Measurements from ENCODE around the gene ZNF594.
"Not testable (repeated sequence)": the region's sequence is repeated elsewhere in the genome, so short reads cannot be mapped to it uniquely, and the experiment has no call there.

Gene ZNF594

DNA sequence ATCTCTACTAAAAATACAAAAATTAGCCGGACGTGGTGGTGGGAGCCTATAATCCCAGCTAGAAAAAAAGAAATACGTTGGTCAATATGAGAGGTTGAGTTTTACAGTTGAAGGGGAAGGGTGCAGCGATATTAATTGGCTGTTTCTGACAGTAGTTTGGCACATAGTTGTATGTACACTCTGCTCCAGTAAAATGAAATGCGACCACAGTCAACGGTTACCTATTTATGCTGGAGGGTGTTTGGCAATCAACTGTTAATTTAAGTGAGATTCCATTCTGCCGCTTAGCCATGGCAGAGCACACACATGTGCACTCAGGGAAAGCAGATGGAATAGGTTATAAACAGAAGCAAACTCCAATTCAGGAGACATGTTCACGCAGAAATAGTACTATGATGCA is 9.3 kb upstream of the ZNF594 start:
- no peak for DNase-seq (ENCODE audit: low read depth in 3 of 3)

DNA sequence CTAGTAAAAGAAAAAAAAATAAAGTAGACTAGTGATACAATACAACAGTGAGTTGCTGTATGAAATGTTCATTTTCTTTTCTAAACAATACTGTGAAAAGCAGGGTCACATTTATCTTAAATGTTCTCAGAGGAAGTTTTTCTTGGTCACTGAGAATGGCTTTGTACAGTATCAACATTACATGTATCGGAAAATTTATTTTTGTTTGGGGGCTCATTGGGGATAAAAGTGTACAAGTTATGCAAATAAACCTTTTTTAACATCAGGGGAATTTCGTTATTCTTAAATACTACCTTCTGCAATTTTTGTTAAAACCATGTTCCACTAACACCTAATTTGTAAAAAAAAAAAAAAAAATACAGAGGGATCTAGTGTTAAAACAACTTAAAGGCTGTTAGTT is 8.7 kb upstream of the ZNF594 start:
- no peak for DNase-seq (ENCODE audit: low read depth in 3 of 3)

DNA sequence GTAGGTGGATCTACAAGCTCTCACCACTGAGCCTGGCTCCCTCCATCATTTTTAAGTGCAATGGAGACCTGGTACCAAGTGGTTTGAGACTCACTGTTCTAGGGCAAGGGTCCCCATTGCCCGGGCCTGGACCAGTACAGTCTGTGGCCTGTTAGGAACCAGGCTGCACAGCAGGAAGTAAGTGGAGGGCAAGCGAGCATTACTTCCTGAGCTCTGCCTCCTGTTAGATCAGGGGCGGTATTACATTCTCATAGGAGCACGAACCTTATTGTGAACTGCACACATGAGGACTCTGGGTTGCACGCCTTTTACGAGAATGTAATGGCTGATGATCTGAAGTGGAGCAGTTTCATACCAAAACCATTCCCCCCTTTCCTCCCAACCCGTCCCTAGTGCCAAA is 6.8 kb upstream of the ZNF594 start:
- DNase-seq (ENCODE audit: low read depth in 3 of 3), result no peak

DNA sequence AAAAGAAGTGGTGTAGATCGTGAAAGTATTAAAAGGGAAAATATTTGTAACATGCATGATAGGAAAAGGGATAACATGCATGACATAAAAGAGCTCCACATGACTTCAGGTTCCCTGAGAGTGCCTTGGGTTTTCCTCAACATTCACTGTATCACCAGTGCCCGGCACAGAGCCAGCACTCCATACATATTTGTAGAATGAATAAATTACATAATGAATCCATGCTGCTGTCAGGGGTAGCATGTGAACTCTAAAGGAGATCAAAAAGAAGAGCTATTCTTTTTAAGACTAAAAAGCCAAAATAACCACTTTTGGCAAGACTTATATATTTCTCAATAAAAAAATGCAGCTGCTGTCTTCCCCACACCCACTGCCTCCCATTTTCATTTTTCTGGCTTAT is 2.7 kb upstream of the ZNF594 start:
- no peak for DNase-seq (ENCODE audit: low read depth in 3 of 3)

DNA sequence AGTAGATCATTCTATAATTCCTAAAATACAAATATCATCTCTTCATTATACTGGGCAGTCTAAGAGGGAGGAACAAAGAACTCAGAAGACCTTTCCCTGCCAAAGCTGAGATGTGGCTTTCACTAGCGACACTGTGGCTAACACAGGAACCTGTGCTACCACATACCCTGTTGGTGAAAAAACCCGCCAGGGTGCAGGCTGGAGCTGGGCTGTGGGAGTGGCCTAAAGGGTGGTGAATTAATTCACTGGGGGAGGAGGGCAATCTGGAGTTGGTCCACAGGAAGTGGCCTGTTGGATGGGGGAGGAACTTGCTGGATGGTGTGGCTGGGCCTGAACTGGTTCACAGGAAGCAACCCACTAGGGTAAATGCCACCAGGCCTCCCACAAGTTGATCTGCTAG is 7.4 kb downstream of the ZNF594 start:
- DNase-seq (ENCODE audit: low read depth in 3 of 3), result no peak

DNA sequence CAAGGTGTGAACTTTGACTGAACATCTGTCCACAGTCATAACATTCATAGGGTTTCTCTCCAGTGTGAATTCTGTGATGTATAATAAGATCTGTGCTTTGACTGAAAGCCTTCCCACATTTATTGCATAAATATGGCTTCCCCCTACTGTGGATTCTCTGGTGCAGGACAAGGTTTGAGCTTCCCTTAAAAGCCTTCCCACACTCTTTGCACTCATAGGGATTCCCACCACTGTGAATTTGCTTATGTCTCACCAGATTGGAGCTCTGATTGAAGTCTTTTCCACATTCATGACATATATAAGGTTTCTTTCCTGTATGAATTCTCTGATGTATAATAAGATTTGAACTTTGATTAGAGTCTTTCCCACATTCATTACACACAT is 8.3 kb downstream of the ZNF594 start:
- DNase-seq (ENCODE audit: low read depth in 3 of 3), result no peak

DNA sequence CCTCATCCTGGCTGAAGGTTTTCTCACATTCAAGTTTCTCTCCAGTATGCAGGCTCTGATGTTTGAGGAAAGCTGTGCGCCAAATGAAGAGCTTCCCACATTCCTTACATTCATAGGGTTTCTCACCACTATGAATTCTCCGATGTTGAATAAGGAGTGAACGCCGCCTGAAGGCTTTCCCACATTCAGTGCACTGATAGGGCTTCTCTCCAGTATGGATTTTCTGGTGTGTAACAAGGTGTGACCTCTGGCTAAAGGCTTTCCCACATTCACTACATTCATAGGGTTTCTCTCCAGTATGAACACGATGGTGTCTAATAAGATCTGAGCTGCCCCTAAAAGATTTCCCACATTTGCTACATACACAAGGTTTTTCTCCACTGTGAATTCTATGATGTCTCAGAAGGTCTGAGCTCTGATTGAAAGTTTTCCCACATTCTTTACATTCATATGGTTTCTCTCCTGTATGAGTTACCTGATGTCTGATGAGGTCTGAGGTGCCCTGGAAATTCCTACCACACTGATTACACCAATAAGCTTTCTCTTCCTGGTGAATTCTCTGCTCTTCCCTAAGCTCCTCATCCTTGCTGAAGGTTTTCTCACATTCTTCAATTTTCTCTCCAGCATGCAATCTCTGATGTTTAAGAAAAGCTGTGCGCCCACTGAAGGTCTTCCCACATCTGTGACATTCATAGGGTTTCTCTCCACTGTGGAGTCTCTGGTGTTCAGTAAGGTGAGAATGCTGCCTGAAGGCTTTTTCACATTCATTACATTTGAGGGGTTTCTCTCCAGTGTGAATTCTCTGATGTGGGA is 8.9 kb downstream of the ZNF594 start:
- DNase-seq (ENCODE audit: low read depth in 3 of 3), result no peak

DNA sequence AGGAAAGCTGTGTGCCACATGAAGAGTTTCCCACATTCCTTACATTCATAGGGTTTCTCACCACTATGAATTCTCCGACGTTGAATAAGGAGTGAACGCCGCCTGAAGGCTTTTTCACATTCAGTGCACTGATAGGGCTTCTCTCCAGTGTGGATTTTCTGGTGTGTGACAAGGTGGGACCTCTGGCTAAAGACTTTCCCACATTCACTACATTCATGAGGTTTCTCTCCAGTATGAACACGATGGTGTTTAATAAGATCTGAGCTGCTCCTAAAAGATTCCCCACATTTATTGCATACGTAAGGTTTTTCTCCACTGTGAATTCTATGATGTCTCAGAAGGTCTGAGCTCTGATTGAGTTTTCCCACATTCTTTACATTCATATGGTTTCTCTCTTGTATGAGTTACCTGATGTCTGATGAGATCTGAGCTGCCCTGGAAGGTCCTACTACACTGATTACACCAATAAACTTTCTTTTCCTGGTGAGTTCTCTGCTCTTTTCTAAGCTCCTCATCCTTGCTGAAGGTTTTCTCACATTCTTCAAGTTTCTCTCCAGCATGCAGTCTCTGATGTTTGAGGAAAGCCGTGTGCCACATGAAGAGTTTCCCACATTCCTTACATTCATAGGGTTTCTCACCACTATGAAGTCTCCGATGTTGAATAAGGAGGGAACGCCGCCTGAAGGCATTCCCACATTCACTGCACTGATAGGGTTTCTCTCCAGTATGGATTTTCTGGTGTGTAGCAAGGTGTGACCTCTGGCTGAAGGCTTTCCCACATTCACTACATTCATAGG is 10.0 kb downstream of the ZNF594 start:
- DNase-seq (ENCODE audit: low read depth in 3 of 3), result no peak

DNA sequence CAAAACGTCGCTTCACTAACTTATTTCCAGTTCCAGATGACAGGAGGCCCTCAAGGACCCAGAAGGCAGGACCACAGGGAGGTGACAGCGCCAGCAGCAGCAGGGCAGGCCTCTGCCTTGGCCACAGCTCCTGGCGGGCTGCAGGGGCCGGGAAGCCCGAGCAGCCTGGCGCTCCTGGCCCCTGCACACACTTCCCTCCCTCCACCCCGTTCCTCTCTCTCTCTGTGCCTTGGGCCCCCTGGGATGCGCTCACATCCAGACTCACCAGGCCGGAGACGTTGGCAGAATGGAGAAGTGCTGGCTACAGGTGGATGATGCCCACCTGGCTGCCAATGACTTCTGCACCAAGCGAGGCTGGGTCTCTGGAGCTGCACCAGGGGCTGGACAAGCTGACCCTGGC is 12.7 kb downstream of the ZNF594 start:
- no peak for DNase-seq (ENCODE audit: low read depth in 3 of 3)

DNA sequence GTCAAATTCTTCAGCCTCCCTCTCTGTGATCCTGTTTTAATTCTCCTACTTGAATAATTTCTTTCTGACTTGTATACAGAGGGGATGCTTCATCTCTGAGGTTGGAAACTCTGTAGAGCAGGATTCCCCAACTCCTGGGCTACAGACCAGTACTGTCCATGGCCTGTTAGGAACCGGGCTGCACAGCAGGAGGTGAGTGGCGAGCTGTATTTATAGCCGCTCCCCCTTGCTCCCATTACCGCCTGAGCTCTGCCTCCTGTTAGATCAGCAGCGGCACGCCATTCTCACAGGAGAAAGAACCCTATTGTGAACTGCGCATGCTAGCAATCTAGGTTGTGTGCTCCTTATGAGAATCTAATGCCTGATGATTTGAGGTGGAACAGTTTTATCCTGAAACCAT is 16.6 kb downstream of the ZNF594 start:
- DNase-seq (ENCODE audit: low read depth in 3 of 3), result not testable (repeated sequence)

DNA sequence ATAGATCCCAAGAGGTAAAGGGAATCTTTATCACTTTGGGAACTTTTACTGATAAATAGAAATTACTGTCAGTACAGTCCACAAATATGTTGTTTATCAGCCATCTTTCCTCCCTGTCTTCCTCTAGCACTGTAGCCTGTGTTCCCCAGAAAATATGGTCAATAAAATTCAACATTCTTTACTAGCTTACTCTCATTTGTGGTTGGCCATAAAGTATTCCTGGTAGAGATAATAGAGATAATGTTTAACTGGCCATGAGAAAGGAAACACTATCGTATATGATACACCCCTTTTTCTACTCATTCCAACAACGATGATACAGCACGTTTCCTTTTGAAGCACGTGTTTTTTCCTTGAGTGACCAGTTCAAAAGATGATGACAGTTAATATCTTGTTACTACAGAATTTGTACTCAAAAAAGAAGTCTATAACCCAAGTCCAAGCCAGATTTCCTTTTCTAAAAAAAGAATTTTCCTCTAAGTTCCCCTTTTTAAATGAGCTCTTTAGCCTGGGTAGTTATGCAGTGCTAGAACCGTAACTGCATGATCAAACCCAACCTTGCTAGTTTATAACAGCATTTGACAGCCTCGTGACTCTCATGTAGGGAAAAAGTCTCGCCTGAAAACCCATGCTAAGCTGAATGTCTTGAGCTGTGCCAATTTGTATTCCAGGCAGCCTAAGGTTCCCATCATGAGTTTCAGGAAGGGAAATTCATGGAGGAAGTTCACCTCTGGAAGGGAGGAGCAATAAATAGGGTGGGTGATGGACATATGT is 25.7 kb downstream of the ZNF594 start:
- not testable (repeated sequence) for DNase-seq (ENCODE audit: low read depth in 3 of 3)

DNA sequence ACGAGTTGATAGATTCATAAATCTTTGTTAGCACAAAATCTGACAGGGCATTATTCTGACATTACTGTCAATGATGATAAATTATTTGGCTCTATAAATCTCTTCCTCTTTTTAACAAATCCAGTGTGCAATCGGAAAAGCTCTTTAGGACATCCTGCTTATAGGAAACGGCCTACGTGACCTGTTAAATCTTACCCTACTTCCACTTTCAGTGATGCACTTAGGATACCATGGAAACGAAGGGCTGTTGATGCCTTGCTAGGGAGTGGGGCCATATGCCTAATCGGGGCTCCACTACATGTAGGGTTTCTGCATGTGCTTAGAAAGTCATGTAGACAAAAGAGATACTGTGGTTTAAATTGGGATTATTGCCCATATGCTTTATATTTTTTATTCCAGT is 27.2 kb downstream of the ZNF594 start:
- no peak for DNase-seq (ENCODE audit: low read depth in 3 of 3)

DNA sequence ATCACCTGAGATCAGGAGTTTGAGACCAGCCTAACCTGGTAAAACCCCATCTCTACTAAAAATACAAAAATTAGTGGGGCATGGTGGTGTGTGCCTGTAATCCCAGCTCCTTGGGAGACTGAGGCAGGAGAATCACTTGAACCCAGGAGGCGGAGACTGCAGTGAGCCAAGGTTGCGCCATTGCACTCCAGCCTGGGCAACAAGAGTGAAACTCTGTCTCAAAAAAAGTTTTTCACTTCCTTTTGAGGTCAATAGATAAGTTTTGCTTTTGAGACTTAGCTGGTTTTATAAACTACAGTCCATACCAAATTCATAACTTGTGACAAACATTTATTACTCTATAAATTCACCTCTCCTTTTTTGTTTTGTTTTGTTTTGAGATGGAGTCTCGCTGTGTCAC is 29.9 kb downstream of the ZNF594 start:
- DNase-seq (ENCODE audit: low read depth in 3 of 3), result not testable (repeated sequence)

DNA sequence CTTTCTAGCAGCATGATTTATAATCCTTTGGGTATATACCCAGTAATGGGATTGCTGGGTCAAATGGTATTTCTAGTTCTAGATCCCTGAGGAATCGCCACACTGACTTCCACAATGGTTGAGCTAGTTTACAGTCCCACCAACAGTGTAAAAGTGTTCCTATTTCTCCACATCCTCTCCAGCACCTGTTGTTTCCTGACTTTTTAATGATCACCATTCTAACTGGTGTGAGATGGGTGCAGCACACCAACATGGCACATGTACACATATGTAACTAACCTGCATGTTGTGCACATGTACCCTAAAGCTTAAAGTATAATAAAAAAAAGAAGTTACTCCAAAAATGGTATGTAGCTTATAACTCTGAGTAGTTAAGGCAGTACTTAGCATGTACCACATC is 31.0 kb downstream of the ZNF594 start:
- DNase-seq (ENCODE audit: low read depth in 3 of 3), result not testable (repeated sequence)

DNA sequence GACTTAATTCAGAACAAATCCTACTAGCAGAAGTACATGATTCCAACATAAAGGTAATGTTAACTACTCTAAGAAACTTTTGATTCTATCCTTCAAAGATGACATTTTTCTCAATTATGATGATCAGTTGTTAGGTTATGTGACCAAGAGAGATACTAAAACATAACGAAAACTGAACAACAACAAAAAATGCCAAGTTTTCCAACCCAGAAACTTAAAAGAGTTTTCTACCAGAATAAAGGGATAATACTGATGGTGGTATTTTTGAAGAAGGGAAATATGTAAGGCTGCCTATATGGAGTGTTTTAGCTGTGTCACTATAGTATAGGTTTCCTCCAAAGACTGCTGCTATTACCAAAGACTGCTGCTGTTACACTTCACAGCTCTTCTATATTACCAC is 45.5 kb downstream of the ZNF594 start:
- DNase-seq (ENCODE audit: low read depth in 3 of 3), result not testable (repeated sequence)

DNA sequence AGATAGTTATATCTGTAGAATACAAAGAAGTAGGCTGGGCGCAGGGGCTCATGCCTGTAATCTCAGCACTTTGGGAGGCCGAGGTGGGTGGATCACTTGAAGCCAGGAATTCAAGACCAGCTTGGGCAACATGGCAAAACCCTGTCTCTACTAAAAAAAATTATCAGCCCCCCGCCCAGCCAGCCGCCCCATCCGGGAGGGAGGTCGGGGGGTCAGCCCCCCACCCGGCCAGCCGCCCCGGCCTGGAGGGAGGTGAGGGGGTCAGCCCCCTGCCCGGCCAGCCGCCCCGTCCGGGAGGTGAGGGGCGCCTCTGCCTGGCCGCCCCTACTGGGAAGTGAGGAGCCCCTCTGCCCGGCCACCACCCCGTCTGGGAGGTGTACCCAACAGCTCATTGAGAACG is 48.8 kb downstream of the ZNF594 start:
- not testable (repeated sequence) for DNase-seq (ENCODE audit: low read depth in 3 of 3)

DNA sequence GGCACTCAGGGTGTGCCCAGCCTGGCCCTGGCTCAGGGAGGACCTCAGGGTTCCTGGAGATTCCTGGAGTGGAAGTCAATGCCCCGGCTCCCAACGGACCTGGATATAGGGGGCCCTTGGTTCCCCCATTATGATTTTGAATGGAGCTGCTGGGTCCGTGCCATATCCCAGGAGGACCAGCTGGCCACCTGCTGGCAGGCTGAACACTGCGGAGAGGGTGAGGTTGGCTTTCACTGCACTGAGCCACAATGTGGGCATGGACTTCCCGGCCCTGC is 52.3 kb downstream of the ZNF594 start:
- no peak for DNase-seq (ENCODE audit: low read depth in 3 of 3)

DNA sequence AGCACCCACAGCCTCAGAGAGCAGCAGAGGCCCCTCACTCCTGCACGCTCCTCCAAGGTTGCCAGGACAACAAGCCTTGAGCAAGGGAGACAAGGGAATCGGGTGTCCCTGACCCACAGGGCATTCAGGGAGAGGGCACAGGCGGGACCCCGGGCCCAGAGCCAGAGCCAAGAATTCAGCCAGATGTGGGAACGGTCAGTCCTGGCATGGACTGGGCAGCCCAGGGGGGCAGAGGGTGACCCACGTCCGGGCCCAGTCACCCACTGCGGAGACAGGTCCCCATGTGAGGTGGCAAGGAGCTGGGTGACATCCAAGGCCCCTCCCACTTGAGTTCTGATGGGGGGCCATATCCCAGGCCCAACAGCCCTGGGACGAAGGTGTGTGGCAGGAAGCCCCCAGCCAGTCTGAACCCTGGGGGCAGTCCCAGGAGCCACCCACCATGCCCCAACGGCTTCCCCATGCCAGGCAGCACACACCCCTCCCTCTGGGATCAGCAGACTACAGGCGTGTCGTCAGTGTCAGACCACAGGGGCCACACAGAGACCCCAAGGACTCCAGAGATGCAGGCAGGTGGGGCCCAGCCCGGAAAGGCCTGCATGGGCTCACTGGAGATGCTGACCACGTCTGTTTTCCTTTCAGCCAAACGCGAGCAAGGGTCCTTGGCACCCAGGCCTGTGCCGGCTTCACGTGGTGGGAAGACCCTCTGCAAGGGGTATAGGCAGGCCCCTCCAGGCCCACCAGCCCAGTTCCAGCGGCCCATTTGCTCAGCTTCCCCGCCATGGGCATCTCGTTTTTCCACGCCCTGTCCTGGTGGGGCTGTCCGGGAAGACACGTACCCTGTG is 52.8 kb downstream of the ZNF594 start:
- no peak for DNase-seq (ENCODE audit: low read depth in 3 of 3)

DNA sequence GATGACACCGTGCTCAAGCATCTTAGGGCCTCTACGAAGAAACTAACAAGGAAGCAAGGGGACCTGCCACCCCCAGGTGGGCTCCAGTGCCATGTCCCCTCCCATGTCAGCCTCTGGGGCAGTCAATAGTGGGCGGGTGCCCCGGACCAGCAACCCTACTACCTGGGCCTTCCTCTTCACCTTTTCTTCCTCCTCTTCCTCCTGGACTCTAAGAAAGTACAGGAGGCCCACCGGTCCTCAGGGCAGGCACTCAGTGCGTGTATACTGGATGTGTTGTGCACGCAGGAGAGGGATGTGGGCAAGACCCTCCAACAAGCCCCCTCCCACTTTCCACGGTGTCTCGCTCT is 53.5 kb downstream of the ZNF594 start:
- DNase-seq (ENCODE audit: low read depth in 3 of 3), result not testable (repeated sequence)

DNA sequence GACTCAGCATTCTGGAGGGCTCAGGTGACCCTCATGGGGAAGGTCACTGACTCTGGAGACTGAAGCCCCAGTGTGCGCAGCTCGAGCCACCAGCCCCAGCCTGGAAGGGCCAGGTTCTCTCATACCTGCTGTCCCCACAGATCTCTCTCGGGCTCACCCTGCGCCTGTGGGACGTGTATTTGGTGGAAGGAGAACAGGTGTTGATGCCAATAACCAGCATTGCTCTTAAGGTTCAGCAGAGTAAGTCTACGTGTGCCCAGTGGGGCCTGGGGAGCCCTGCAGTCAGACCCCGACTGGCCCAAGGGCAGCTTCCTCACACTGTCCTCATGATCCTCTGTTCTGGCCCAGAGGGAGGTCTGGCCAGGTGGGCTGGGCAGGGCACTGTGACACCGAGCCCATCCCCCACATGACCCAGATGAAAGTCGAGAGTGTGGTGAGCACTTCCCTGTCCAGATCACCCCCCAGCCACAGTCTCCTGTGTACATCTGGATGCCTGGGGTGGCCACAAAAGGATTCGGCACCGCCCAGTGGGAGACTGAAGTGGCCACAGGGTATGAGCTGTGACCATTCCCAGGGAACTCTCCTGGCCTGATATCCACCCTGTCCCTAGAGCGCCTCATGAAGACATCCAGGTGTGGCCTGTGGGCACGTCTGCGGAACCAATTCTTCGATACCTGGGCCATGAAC is 54.0 kb downstream of the ZNF594 start:
- not testable (repeated sequence) for DNase-seq (ENCODE audit: low read depth in 3 of 3)
